GM12878 (cell line): ENCODE measurements around the gene ZNF282. TPM values are rescaled to one million over a fixed set of nuclear protein-coding genes. Genes with fewer than 3 reads are reported as not detected.

Source experiments
- ATAC-seq: fragments of 200-7000 bp; cut with Tn5 transposase; 3 replicates; pipeline ENCODE4 v1.9.1; 2020; ENCODE audit warnings: mild to moderate bottlenecking, moderate library complexity
- BruUV-seq: library from RNA; stranded (reverse); fragments of 400-500 nt; replicated peaks from 2 replicates; lab custom pipeline; 2021; lab: Mats Ljungman, UMichigan
- CTCF ChIA-PET: fragments of 300-600 bp; sonication (Branson Sonifier 250); formaldehyde crosslinking; extraction: SDS; loops from one replicate; lab custom pipeline; 2021; ENCODE audit warnings: inconsistent platforms; lab: Yijun Ruan, JAX
- POLR2A ChIA-PET: fragments of 350-600 bp; formaldehyde crosslinking; extraction: SDS; loops from one replicate; lab custom pipeline; 2021; ENCODE audit warnings: inconsistent platforms; lab: Charles Lee
- RAD21 ChIA-PET: fragments of 300-600 bp; sonication (Branson Sonifier 250); formaldehyde crosslinking; loops from one replicate; lab custom pipeline; 2023; ENCODE audit warnings: antibody characterized with exemption; ENCODE audit not compliant: unreplicated experiment; lab: Charles Lee
- SMC1A ChIA-PET: fragments of 300-600 bp; sonication (Branson Sonifier 250); formaldehyde crosslinking; loops from one replicate; lab custom pipeline; 2023; ENCODE audit not compliant: unreplicated experiment, uncharacterized antibody; lab: Charles Lee
- DNase-seq: peaks from one replicate; pipeline ENCODE4 v3.0.0-alpha.2; 2011; ENCODE audit warnings: low read depth, low spot score
- FAIRE-seq: peaks from 3 replicates; lab custom pipeline; 2011; peaks lifted over from hg19 to GRCh38; lab: Jason Lieb, UNC
- H2AFZ ChIP-seq: 2 replicates; pipeline ENCODE4 v1.6.0; 2011; ENCODE audit warnings: low read depth, low read length, control low read depth; ENCODE audit not compliant: control insufficient read depth
- H3K27ac ChIP-seq: 2 replicates; pipeline ENCODE4 v1.5.1; 2011; ENCODE audit warnings: control low read depth; ENCODE audit not compliant: control insufficient read depth, insufficient read depth
- H3K27me3 ChIP-seq, 2 experiments: replicated peaks in 1 of 2; 2 replicates each; pipeline versions ENCODE4 v1.6.0 to v1.6.1; 2011; ENCODE audit warnings: low read length in 1 of 2; ENCODE audit not compliant: control insufficient read depth in 2 of 2, insufficient read depth in 2 of 2
- H3K36me3 ChIP-seq, 2 experiments: 2 replicates each; pipeline ENCODE4 v1.5.1; 2011; ENCODE audit warnings: low read length in 1 of 2; ENCODE audit not compliant: control insufficient read depth in 2 of 2, insufficient read depth in 2 of 2
- H3K4me1 ChIP-seq: 2 replicates; pipeline ENCODE4 v1.6.1; 2011; ENCODE audit warnings: mild to moderate bottlenecking, low read length, moderate library complexity, mixed read lengths; ENCODE audit not compliant: control insufficient read depth, insufficient read depth
- H3K4me2 ChIP-seq: 2 replicates; pipeline ENCODE4 v1.6.0; 2011; ENCODE audit warnings: control low read depth; ENCODE audit not compliant: control insufficient read depth, insufficient read depth
- H3K4me3 ChIP-seq: fragments of 200-600 bp; sonication (generic); 2 replicates; pipeline ENCODE4 v1.5.1; 2016
- H3K79me2 ChIP-seq: 2 replicates; pipeline ENCODE4 v1.6.0; 2011; ENCODE audit warnings: low read length; ENCODE audit not compliant: control insufficient read depth, insufficient read depth
- H3K9ac ChIP-seq: 2 replicates; pipeline ENCODE4 v1.8.0; 2011; ENCODE audit warnings: low read length, control low read depth, mixed read lengths; ENCODE audit not compliant: control insufficient read depth, insufficient read depth
- H3K9me3 ChIP-seq: replicated peaks from 3 replicates; pipeline ENCODE4 v1.5.1; 2011; ENCODE audit warnings: mild to moderate bottlenecking, low read length; ENCODE audit not compliant: control insufficient read depth, insufficient read depth
- H4K20me1 ChIP-seq: 2 replicates; pipeline ENCODE4 v1.6.0; 2011; ENCODE audit not compliant: control insufficient read depth, insufficient read depth
- ASH2L ChIP-seq: fragments of 300-600, 200-600 bp; sonication (generic); IDR thresholded peaks from 2 replicates; pipeline ENCODE4 v1.6.1; 2017; ENCODE audit warnings: low read depth, mild to moderate bottlenecking, borderline replicate concordance
- IKZF2 ChIP-seq, 2 experiments: fragments of 450-650 bp; IDR thresholded peaks; 2 replicates each; pipeline ENCODE4 v1.6.1; 2017; ENCODE audit warnings: mild to moderate bottlenecking in 2 of 2, moderate library complexity in 2 of 2
- POU2F2 ChIP-seq: IDR thresholded peaks from 3 replicates; pipeline ENCODE4 v1.6.1; 2011; ENCODE audit warnings: low read depth, mild to moderate bottlenecking, low read length, borderline replicate concordance
- RBBP5 ChIP-seq: fragments of 200-600 bp; sonication (generic); conservative IDR thresholded peaks from 2 replicates; pipeline ENCODE4 v1.6.1; 2016
- SIN3A ChIP-seq: IDR thresholded peaks from 2 replicates; pipeline ENCODE4 v1.6.1; 2012; ENCODE audit warnings: low read depth, low read length, improper control_type of control experiment
- SREBF1 ChIP-seq: IDR thresholded peaks from 2 replicates; pipeline ENCODE4 v1.6.1; 2012; ENCODE audit warnings: mild to moderate bottlenecking, low read length
- WGBS: methylation state at CpG from one replicate; pipeline ENCODE4 v1.1.6; 2016; ENCODE audit warnings: low lambda C conversion rate; ENCODE audit not compliant: insufficient replicate concordance, insufficient coverage; ENCODE audit errors: missing lambda C conversion rate; 5-methylcytosine and 5-hydroxymethylcytosine counted together
- in situ Hi-C: fragments of 300-500 bp; cut with MboI; formaldehyde crosslinking; loops from 9 replicates; pipeline ENCODE4 v1.14.3; 2018; ENCODE audit warnings: mixed read lengths
- intact Hi-C: fragments of 100-400 bp; cut with micrococcal nuclease; formaldehyde crosslinking; loops from one replicate; pipeline ENCODE4 v1.14.2; 2022; ENCODE audit not compliant: unreplicated experiment
- polyA plus RNA-seq, 11 experiments: library from polyadenylated mRNA; depleted of rRNA in 4 of 11; unstranded in 6 of 11; stranded (reverse) in 5 of 11; fragments of >200 nt; fragmentation: Nextera tagmentation in 4 of 11; fragmentation: Illumina TruSeq in 1 of 11; extraction: Ambion mirVana in 4 of 11; extraction: Trizol in 1 of 11; gene quantifications; 1 replicate in 1 of 11; 2 replicates in 10 of 11; pipeline versions ENCODE4 v1.2.1 to v1.2.3, GENCODE V29; 2011 to 2016; ENCODE audit warnings: inconsistent platforms in 2 of 11, missing spikeins in 2 of 11, low read depth in 1 of 11
- total RNA-seq, 4 experiments: library from RNA; depleted of rRNA in 3 of 4; stranded (reverse); fragments of >200 nt in 3 of 4; fragmentation: Illumina TruSeq in 1 of 4; extraction: Trizol in 1 of 4; gene quantifications; 2 replicates each; pipeline versions ENCODE4 v1.2.1 to v1.2.3, GENCODE V29; 2013 to 2021
- TF ChIP-seq, protein P1 (sequence below): fragments of 450-650 bp; formaldehyde crosslinking; IDR thresholded peaks from 2 replicates; pipeline ENCODE4 v1.5.0; 2022; ENCODE audit warnings: mild to moderate bottlenecking, missing genetic modification characterization
- TF ChIP-seq, protein P2 (sequence below): fragments of 450-650 bp; IDR thresholded peaks from 2 replicates; pipeline ENCODE4 v1.6.1; 2014; ENCODE audit warnings: mild to moderate bottlenecking
- TF ChIP-seq, protein P3 (sequence below), 3 experiments: IDR thresholded peaks in 2 of 3; conservative IDR thresholded peaks in 1 of 3; 2 replicates each; pipeline ENCODE4 v1.5.1; 2011; ENCODE audit warnings: low read depth in 3 of 3, low read length in 3 of 3, mild to moderate bottlenecking in 3 of 3, control low read depth in 2 of 3, moderate library complexity in 2 of 3, inconsistent platforms in 1 of 3, mixed read lengths in 1 of 3; ENCODE audit not compliant: control insufficient read depth in 2 of 3, insufficient read depth in 1 of 3; ENCODE audit errors: extremely low read depth in 1 of 3

The ZNF282 gene
- total and polyA plus RNA-seq, 10 of the 15 experiments (the other 5 are each of a cell fraction or from before 2014, with no cell fraction given), result 0.35 to 28.4 (median 8.1) TPM

DNA sequence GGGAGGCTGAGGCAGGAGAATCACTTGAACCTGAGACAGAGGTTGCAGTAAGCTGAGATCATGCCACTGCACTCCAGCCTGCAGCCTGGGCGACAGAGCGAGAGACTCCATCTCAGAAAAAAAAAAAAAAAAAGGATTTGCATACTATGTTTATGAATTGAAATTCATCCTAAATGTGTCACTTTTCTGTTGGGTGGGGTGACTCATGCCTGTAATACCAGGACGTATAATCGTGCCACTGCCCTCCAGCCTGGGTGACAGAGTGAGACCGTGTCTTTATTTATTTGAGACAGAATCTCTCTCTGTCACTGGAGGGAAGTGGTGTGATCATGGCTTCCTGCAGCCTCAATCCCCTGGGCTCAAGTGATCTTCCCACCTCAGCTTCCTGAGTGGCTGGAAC is 49.9 kb downstream of the ZNF282 start:
- Histone ChIP-seq H4K20me1 (no peaks in the 10 kb centered on the region), H3K9me3 (no peaks in the 10 kb centered on the region; the same call in 2 of the 3 replicates), H3K4me3 (no peak overlapping the region), H3K9ac (no peak overlapping the region), H3K27me3 (no peaks in the 10 kb centered on the region), H3K4me2 (no peak overlapping the region), H3K79me2 (peaks cover 24% of the 10 kb centered on the region), H3K36me3 (no peaks in the 10 kb centered on the region), H2AFZ (no peak overlapping the region), H3K4me1 (peaks cover 19% of the 10 kb centered on the region), H3K27ac (peak overlapping the region; percentile 22; the same call in 1 of the 2 replicates)
- FAIRE-seq, result no peak
- 31% methylated on average over 5 of the region's 5 CpGs for WGBS
- in situ Hi-C loops (no loop called here), intact Hi-C loops (no loop called here)
- TF ChIP-seq POU2F2, result peak; percentile 60; the same call in 1 of the 3 replicates
- no peak for TF ChIP-seq RBBP5
- RAD21 ChIA-PET, result no interaction called here
- no peak for DNase-seq
- no TSS peak for BruUV-seq
- POLR2A ChIA-PET, result interaction anchor here (0.7 to 1.3 kb wide), 2 partner anchors 28 to 50 kb away, joined by 3 read pairs; partner anchors contain the start of gene ZNF282
- peak; percentile 84 for ATAC-seq
- SMC1A ChIA-PET, result no interaction called here
- CTCF ChIA-PET, result interaction anchor here (1.1 to 1.9 kb wide), 2 partner anchors 17 to 94 kb away, joined by 3 to 5 read pairs; partner anchors contain the start of gene ZNF783

DNA sequence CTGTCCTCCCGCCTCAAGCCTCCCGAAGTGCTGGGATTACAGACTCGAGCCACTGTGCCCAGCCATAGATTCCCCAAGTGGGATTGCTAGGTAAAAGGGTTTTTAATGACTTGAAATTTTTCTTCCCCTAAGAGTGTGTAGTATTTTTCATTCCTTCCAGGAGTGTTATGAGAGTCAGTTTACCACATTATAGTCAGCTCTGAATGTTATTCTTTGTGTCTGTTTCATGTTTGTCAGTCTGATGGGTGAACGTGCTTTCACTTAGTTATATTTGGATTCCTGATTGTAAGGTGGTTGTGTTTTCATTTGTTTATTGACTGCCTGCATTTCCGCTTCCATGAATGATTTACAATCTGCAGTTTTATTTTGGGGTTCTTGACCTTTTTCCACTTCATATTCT is 50.4 kb downstream of the ZNF282 start:
- SMC1A ChIA-PET, result no interaction called here
- FAIRE-seq (no peak), DNase-seq (no peak), ATAC-seq (peak; percentile 26)
- intact Hi-C loops, result no loop called here
- H3K36me3 ChIP-seq, result peaks cover 0 to 3% of the 10 kb centered on the region in 2 experiments; a peak in 1 of 4 replicates
- H3K4me3 ChIP-seq, result no peak overlapping the region
- CTCF ChIA-PET, result interaction anchor here (0.6 to 1.9 kb wide), 3 partner anchors 16 to 374 kb away, joined by 3 to 5 read pairs (median 4); partner anchors contain the start of gene ZNF783
- H3K9me3 ChIP-seq, result no peaks in the 10 kb centered on the region; the same call in 2 of the 3 replicates
- H4K20me1 ChIP-seq, result no peaks in the 10 kb centered on the region
- H3K27ac ChIP-seq, result peak overlapping the region; percentile 22; the same call in 1 of the 2 replicates
- 50% methylated on average over 5 of the region's 5 CpGs for WGBS
- in situ Hi-C loops, result no loop called here
- H3K27me3 ChIP-seq, result no peaks in the 10 kb centered on the region
- RAD21 ChIA-PET, result no interaction called here
- H3K4me1 ChIP-seq, result peaks cover 15% of the 10 kb centered on the region
- POLR2A ChIA-PET, result interaction anchor here (0.7 to 1.3 kb wide), 2 partner anchors 28 to 50 kb away, joined by 3 read pairs; partner anchors contain the start of gene ZNF282
- H3K4me2 ChIP-seq, result no peak overlapping the region
- H2AFZ ChIP-seq, result no peak overlapping the region
- no peak overlapping the region for H3K9ac ChIP-seq
- TF ChIP-seq IKZF2 (IDR thresholded peaks at IDR 0.05) (peak in 1 of 2 experiments; percentile 19; a peak in 1 of 4 replicates), ASH2L (no peak), SREBF1 (no peak), SIN3A (no peak)
- TF ChIP-seq, protein P1, sequence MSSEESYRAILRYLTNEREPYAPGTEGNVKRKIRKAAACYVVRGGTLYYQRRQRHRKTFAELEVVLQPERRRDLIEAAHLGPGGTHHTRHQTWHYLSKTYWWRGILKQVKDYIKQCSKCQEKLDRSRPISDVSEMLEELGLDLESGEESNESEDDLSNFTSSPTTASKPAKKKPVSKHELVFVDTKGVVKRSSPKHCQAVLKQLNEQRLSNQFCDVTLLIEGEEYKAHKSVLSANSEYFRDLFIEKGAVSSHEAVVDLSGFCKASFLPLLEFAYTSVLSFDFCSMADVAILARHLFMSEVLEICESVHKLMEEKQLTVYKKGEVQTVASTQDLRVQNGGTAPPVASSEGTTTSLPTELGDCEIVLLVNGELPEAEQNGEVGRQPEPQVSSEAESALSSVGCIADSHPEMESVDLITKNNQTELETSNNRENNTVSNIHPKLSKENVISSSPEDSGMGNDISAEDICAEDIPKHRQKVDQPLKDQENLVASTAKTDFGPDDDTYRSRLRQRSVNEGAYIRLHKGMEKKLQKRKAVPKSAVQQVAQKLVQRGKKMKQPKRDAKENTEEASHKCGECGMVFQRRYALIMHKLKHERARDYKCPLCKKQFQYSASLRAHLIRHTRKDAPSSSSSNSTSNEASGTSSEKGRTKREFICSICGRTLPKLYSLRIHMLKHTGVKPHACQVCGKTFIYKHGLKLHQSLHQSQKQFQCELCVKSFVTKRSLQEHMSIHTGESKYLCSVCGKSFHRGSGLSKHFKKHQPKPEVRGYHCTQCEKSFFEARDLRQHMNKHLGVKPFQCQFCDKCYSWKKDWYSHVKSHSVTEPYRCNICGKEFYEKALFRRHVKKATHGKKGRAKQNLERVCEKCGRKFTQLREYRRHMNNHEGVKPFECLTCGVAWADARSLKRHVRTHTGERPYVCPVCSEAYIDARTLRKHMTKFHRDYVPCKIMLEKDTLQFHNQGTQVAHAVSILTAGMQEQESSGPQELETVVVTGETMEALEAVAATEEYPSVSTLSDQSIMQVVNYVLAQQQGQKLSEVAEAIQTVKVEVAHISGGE (CRISPR knock-in tag), result no peak
- TF ChIP-seq, protein P2, sequence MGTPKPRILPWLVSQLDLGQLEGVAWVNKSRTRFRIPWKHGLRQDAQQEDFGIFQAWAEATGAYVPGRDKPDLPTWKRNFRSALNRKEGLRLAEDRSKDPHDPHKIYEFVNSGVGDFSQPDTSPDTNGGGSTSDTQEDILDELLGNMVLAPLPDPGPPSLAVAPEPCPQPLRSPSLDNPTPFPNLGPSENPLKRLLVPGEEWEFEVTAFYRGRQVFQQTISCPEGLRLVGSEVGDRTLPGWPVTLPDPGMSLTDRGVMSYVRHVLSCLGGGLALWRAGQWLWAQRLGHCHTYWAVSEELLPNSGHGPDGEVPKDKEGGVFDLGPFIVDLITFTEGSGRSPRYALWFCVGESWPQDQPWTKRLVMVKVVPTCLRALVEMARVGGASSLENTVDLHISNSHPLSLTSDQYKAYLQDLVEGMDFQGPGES, result no peak
- TF ChIP-seq, protein P3, sequence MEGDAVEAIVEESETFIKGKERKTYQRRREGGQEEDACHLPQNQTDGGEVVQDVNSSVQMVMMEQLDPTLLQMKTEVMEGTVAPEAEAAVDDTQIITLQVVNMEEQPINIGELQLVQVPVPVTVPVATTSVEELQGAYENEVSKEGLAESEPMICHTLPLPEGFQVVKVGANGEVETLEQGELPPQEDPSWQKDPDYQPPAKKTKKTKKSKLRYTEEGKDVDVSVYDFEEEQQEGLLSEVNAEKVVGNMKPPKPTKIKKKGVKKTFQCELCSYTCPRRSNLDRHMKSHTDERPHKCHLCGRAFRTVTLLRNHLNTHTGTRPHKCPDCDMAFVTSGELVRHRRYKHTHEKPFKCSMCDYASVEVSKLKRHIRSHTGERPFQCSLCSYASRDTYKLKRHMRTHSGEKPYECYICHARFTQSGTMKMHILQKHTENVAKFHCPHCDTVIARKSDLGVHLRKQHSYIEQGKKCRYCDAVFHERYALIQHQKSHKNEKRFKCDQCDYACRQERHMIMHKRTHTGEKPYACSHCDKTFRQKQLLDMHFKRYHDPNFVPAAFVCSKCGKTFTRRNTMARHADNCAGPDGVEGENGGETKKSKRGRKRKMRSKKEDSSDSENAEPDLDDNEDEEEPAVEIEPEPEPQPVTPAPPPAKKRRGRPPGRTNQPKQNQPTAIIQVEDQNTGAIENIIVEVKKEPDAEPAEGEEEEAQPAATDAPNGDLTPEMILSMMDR (IDR thresholded peaks at IDR 0.05 in 2 of 3, conservative IDR thresholded peaks at IDR 0.05 in 1 of 3; ENCODE audit: control insufficient read depth in 2 of 3, extremely low read depth in 1 of 3, insufficient read depth in 1 of 3, low read depth in 3 of 3, low read length in 3 of 3), result no peak
- H3K79me2 ChIP-seq, result peaks cover 19% of the 10 kb centered on the region
- BruUV-seq, result no TSS peak
